ENCODE measurements around the gene DFFB.
A peak's percentile ranks its signal among the peaks of the same experiment; 100 is the strongest.

The DFFB gene

DNA sequence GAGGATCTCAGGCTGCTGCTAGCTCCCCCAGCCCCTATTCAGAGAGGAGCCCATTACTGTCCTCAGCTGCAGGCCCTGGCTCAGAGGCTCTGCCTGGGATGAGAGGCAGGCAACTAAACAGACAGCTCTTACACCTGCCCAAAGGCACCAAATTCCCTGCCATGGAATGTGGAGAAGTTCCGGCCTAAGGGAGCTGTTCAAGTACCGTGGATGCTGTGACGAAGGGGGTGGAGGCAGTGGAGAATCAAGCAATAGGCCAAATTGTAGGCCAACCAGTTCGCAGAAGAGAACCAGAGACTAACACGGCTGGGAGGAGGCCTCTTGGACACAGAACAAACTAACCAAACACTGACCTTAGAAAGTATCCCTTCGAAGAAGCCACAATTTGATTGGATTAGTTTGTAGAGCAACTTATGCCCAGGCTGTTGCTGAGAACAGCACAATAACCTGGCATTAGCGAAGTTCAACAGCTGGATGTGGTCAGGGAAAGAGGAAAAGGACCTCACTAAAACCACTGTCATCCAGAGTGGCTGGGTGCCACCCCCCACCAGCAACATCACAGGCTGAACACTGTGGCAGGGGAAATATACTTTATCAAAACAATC lies 39.2 kb downstream of the DFFB start:
- no peak for DNase-seq

DNA sequence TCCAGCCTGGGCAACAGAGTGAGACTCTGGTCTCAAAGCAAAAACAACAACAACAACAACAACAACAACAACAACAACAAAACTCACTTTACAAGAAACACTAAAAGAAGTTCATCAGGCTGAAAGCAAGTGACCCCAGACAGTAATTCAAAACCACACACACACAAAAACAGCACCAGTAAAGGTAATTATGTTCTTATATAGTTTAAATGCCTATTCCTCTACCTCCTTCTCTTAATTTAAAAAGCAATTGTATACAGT lies 41.1 kb downstream of the DFFB start:
- DNase-seq: no peak

DNA sequence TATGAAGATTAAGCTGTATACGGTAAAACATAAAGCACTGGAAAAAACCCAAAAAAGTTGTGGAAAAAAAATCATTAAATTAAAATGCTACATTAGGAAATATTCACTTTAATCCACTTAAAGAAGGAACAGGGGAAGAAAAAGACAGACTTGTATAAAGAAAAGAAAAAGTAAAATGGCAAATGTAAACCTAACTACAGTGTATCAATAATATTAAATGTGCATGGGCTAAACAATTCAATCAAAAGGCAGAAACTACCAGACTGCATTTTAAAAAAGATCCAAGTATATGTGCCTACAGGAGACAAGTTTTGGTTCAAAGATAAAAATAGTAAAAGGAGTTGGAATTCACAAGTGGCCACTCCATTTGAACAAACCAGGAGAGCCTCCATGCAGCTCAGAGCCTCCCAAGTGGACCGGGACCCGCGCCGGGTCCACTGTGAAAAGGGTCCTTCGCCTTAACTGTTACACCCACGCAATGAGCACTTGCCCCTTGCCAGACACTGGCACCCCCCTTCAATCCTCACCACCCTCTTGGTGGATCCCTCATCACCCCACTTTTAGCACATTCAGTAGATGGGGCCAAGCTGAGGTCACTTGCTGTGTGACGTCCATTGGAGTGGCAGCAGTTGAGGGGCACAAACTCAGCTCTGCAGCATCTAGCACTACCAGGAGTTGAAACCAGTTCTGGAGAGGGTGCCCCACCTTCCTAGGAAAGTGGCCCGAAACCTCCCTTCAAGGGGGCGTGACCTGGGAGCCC lies 41.9 kb downstream of the DFFB start:
- DNase-seq: peak; percentile 37

DNA sequence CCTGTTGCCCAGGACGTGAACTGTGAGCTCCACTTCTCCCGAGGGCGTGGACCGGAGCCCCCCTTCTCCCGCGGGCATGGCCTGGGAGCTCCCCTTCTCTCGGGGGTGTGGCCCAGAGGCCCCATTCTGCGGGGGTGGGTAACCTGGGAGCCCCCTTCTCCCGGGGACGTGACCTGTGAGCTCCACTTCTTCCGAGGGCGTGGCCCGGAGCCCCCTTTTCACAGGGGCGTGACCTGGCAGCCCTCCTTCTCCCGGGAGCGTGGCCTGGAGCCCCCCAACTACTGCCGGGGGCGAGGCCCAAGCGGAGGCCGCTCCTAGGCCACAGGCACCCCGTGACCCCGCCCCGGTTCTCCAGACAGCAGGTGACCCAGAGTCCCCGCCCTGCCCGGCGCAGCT lies 42.5 kb downstream of the DFFB start:
- no peak for DNase-seq

DNA sequence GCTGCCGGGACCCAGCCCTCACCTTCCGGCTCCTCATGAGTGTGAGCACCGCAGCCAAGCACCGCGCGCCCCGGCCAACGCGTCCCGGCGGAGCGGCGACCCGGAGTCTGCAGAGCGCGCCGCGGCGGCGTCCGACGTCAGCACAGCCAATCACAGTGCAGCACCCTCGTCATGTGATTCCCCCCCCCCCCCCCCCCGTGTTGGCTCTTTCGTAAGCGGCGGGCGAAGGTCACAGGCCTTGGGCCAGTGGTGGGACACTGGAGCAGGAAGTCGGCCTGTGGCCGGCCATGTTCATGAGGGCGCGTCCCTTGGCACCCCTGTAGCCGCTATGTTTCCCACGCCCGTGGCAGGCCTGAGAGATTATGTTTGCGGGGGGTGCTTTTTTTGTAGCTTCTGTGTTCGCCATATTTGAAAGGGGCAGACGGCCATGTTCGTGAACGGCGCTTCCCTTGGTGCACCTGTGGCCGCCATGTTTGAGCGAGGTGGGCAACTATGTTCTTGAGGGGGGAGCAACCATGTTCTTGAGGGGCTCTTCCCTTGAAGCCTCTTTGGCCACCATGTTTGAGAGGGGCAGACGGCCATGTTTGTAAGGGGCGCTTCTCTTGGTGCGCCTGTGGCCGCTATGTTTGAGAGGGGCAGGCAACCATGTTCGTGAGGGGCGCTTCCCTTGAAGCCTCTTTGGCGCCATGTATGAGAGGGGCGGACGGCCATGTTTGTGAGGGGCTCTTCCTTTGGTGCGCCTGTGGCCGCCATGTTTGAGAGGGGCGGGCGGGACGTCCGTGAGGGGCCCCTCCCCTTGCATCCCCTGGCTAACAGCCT lies 43.1 kb downstream of the DFFB start, which contains the start of gene C1orf174:
Gene C1orf174, minus strand, starts transcription at position 123 of the 819 bp plus-strand sequence. Its CDS starts 86 bp downstream, at position 37.
- DNase-seq: peak; percentile 99

DNA sequence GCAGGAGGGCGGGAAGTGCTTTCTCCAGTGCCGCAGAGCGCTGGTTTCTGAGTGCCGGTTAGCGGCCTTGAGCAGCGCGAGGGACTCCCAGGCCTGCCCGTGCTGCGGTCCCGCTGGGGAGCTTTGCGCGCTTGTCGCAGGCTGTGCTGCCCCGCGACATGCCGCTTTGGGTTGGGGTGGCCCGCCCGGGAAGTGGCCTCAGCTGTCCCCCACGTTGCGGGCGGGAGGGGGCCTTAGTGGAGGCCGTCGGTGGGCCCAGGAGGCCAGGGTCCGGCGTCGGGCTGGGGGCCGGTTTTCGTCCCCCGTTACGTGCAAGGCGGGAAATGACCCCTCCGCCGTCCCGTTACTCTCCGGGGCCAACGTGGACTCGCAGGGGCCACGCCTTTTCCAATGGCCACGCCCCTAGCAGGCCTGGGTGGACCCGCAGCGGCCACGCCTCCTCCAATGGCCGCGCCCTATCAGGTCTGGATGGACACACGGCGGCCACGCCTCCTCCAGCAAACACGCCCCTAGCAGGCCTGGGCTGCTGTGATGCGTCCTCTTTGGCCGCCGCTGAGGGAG lies 43.8 kb downstream of the DFFB start:
- peak; percentile 97 for DNase-seq

DNA sequence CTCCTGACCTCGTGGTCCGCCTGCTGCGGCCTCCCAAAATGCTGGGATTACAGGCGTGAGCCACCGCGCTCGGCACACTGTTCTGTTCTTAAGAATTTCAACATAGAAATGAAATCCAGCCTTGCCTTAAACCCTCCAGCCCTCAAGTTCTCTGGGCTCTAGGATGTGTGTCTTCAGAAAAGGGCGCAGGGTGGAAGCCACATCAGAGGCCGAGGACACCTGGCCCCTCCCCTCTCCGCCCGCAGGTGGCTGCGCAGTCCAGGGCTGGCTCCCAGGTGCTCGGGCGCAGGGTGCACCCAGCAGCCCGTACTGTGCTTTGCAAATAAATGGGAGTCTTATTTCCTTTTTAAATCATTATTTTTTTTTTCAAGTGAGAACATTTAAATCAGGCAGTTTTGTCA lies 44.8 kb downstream of the DFFB start:
- DNase-seq: no peak

DNA sequence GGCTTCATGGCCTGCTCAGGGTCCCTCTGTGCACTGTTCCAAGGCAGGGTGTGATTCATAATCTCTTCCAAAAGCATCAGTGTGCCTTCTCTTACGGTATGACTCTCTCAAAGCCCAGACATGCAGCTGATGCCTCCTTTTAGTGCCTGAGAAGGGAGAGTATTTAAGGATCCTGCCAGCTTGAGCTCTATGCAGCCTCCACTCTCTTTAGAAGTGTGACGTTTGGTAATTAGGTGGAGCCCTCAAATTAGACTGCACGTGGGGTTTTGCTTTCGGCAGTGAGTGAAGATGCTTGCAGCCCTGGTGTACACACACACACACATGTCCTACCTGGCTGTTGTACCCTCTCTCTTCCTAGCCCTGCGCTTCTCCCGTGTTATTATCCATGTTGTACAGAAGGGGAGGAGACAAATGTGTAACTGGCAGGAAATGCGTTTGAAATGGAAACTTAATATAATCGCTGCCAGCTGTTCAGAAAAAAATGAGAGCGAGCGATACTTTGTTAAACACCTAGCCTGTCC lies 45.4 kb downstream of the DFFB start:
- no peak for DNase-seq

DNA sequence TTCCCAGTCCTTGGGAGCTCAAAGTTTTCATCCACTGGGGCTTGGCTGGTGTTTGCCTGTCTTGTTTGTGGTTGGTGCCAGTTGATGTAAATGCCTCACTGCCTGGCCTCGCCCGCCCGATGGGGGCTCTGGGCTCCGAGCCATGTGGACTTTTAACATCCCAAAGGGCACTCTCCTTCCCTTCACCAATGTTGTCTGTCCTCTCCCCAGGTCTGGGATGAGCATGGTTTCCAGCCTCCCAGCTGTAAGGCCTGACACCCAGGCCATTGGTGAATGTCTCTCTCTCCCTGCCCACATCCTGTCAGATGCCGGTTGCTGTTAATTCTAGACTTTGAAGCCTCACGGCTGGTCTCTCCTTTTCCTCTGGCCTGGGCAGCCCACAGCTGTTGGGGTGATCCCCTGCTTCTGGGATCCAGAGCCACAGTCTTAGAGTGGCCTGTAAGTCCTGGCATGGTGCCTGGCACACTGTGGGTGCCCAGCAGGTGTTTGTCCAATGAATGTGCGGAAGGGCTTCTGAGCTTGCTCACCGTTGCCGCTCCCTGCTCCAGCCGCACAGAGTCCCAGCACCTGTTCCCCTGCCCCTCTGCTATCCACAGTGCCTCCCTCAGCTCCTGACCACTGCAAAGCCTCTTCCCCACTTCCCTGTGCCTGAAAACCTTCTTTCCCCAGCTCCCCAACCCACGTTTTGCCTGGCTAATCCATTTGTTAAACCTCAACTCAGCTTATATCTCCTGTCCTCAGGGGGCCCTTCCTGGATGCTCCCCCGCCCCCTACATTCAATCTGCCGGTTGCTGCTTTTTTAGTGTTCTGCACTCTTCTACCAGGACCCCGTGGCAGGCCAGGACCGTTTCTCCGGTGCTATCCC lies 46.1 kb downstream of the DFFB start:
- no peak for DNase-seq

DNA sequence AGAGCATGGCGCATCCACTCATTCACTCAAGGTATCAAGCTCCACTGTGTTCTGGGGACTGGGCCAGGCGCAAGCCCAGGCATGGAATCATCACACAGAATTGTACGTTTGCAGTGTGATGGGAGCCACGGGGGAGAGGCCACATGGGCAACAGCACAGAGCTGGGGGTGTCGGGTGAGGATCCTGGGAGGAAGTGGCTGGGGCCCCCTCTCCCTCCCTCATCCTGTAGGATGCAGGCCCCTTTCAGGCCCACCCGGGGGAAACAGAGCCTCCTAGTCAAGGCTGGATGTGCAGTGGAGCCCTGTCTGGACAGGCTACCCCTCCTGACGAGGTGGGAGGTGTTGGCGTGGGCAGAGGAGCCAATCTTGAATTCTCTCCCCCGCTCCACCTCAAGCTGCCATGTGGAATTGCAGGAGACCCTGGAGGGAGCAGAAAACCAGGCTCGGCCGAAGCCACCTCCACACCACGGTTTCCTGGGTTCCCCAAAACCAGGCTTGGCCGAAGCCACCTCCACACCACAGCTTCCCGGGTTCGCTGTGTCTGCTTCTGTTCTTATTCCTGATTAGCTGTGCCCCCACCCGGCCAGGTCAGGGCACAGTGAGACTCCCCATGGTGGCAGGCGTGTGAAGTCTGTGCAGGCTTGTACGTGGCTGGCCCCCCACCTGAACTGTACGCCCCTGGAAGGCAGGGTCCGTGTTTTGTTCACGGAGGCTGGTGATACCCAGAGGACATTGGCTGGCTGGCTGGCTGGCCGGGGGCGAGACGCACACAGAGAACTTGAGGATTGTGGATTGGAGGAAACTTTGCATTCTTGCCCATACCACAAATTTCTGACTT lies 46.9 kb downstream of the DFFB start:
- DNase-seq: no peak

DNA sequence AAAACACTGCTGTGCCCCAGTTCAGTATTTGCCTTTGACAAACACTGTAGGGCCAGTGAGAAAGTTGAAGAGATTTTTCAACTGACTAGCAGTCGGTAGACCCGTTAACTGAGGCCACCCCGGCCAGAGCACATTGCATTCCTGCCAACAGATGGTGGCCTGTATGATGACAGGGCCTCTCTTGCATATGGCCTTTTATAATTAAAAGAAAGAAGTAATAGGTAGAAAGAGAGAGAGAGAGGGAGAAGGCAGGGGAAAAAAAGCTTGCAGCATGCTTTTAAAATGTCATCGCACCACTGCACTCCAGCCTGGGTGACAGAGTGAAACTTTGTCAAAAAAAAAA lies 47.5 kb downstream of the DFFB start:
- DNase-seq: no peak

DNA sequence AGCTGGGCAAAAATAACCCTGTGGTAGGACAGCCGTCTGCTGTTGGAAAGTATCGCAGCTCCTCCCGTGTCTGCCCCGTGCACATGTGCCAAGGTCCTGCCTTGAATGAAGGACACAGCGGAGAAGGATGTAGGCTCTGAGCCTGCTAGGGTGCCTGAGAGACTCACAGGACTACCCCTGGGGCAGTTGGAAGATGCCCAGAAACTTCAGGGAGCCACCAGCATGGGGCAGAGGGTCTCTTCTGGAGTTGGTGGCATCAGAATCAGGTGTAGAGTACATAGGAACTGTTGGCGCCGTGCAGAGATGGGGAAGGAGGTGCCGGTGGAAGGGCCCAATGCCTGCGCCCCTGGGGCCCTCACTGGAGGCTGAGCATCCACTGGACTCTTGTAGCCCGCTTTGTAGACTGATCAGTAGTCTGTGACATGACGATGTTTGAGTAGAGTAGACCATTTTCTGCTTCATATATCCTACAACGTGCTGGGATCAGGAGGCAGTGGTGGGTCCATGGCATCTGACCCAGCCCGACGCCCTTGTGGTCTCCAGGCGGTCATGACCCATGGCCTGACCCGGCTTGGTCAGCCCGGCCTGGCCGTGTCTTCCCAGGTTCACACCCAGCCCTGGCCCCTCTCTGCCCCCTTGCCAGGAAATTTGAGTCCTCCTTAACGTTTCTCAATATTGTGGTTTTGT lies 48.1 kb downstream of the DFFB start:
- DNase-seq: no peak

DNA sequence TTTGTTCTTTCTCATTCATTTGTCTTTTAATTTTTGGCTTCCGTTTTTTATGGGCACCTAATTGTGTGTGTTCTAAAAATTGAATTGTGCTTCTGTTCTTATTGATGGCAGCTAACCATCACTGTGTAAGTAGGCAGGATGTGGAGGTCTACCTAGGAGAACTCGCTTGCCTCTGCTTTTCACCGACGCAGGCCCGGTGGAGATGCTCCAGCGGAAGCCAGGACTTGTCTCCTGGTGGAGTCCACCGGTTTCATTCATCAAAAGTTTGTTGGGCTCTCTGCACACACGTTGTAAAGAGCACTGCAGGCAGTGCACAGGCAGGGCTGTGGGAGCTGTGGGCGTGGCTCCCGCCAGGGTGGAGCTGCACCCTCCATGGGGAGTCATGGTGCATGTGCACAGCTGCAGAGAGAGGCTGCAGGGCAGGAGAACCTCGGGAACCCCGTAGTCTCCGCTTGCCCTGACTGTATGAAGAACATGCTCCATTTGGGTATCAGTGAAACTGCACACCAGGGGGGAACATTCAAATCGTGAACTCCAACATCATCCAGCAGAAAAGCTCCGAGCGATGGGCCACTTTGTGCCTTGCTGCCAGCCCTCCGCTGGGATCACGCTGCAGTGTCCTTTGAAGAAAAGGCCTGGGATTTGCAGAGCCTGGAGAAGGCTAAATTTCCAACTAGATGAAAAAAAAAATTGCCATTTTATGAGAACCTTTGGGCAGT lies 48.8 kb downstream of the DFFB start:
- no peak for DNase-seq

DNA sequence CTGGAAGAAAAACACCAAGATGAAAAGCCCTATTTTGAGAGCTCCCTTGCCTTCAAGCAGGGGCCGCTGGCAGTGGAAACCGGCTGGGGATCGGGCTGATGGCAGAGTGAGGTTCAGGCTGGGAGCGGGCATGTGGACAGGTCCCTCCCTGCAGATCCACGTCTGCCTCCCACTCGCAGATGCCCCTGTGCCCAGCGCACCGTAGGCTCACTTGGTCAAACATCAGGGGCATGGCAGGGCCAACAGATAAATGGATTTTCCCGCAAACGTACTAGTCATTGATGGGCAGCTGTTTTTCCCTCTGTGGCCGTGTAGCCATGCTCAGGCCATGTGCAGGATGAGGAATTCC lies 49.4 kb downstream of the DFFB start:
- DNase-seq: no peak

DNA sequence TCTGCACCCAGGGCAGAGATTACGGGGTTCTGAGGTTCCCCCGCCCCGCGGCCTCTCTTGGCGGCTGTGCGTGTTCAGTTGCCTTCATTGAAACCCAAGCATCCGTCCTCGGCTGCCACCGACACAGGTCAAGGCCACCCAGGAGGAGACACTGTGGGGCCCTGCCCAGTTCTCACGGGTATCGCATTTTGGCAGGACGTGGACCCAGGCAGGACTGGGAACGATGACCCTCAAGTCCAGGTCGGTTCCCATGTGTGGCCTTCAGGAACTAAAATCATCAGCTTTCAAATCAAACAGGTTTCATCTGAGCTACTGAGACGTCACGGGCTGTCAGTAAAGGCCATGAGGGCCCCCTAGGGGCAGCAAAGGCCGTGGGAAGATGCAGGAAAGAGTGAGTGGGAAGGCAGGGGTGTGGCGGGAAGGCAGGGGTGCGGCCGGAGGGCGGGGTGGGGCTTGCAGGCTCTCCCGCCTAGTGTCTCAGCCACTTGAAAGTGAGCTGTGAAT lies 49.8 kb downstream of the DFFB start:
- DNase-seq: no peak

DNA sequence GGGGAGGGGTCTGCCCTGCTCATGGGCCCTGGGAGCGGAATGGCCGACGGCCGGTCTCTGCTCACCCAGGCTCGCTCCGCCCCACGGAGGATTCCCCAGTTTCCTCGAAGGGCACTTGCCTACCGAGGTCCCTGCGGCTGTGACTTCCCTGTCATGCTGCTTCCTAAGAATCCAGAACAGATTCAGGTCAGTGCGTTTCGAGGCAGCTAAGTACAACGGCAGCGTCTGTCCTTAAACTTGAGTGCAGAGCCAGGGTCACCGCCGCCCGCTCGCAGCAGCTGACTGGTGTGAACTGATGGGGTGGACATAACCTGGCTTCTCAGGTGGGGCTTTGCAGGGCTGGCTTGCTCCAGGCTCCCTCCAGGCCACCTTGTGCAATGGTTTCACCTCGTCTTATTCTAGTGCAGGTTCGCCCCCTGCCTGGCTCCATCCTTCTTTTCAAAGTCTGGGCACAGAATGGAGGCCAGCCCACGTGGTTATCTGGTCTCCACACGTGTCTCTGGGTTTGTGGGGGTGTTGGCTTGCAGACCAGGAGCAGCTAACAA lies 50.4 kb downstream of the DFFB start:
- no peak for DNase-seq

DNA sequence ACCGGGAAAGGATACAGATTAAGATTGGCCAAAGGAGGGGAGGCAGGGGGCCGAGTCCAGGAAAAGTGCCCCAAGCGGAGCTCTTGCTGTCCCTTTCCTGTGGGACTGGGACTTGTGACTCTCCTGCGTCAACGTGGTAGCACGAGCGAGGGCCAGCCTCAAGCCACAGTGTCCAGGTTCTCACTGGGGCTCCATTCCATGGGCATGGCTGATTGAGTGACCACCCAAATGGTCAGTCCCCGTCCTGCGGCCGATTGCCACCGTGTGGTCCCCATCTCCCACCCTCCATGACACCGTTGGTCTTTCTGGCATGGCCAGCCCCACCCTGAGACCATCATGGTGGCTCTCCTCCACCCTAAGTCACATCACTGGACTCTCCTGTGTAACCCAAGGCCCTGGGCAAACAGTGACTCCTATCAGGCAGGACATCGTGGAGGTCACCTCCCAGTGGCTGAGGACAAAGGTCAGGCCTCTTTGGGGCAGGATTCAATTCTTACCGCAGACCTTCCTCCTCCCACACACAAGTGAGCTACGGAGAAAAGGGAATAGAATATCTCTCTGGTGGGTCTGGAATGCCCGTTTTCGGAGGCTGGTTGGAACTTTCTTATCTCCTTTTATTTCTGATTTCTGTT lies 51.7 kb downstream of the DFFB start:
- DNase-seq: no peak

DNA sequence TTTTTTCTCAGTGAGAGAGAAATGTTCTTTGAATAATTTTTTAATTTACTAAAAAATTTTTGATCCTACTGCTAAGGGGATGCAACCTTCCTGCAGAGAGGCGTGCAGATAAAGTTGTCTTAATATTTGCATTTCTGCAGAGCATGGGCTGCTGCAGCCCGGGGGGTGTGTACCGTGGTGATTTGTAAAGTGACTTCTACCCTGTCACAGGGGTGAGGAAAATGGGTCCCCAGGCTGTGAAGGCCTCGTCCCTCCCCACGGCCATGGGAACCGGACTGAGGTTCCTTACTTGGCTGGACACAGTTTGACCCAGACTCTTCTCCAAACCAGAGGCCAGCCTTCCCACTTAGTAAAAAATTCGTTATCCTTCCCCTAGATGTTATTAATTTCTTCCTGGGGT lies 52.3 kb downstream of the DFFB start:
- no peak for DNase-seq
